GM12801 (cell line): Measurements from ENCODE around the gene KIF26A.

Experiments used
- CTCF ChIP-seq: IDR thresholded peaks from one replicate; pipeline ENCODE4 v1.5.1; 2011; ENCODE audit warnings: control low read depth; ENCODE audit not compliant: insufficient read length; ENCODE audit errors: extremely low read depth

KIF26A gene

GRCh38 chr14:104099096-104100041 is 39.0 kb upstream of the KIF26A start:
- no peak for TF ChIP-seq CTCF

- TF ChIP-seq CTCF = no peak
Observed at GRCh38 chr14:104100171-104101085, 38.0 kb upstream of the KIF26A start.

- TF ChIP-seq CTCF = no peak
Observed at GRCh38 chr14:104101086-104101621, 37.2 kb upstream of the KIF26A start.

GRCh38 chr14:104101651-104102281 is 36.6 kb upstream of the KIF26A start:
- no peak for TF ChIP-seq CTCF

- TF ChIP-seq CTCF = no peak
Observed at GRCh38 chr14:104102282-104102914, 36.0 kb upstream of the KIF26A start.

- TF ChIP-seq CTCF = no peak
Observed at GRCh38 chr14:104103061-104103445, 35.3 kb upstream of the KIF26A start.
